B cell (primary cell): Measurements from ENCODE around the gene EXD3.

Experiments used
- EZH2 ChIP-seq: IDR thresholded peaks from 2 replicates; pipeline ENCODE4 v1.6.1; 2012; ENCODE audit warnings: borderline replicate concordance, low read depth, mild to moderate bottlenecking, moderate library complexity, low read length; ENCODE audit not compliant: insufficient read depth, poor library complexity, severe bottlenecking
- TF ChIP-seq, protein P1 (sequence below): fragments of 200-600 bp; IDR thresholded peaks from one replicate; pipeline ENCODE4 v1.8.0; 2022; ENCODE audit warnings: antibody characterized with exemption, mild to moderate bottlenecking

DNA sequence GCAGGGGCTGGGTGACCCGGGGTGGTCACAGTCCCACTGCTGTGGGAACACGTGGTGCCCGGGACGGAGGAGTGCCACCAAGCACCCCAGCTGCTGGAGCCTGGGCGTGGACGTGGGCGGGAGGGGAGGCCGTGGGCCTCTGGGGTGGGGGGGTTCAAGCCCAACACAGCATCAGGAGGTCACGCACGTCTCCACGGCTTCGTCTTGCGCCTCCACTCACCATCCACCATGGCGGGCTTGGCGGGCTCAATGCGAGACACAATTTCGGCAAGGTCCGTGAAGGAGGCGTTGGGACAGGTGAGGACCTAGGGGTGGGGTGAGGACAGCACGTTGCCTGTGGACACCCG is 38.3 kb upstream of the EXD3 start:
- TF ChIP-seq, protein P1, sequence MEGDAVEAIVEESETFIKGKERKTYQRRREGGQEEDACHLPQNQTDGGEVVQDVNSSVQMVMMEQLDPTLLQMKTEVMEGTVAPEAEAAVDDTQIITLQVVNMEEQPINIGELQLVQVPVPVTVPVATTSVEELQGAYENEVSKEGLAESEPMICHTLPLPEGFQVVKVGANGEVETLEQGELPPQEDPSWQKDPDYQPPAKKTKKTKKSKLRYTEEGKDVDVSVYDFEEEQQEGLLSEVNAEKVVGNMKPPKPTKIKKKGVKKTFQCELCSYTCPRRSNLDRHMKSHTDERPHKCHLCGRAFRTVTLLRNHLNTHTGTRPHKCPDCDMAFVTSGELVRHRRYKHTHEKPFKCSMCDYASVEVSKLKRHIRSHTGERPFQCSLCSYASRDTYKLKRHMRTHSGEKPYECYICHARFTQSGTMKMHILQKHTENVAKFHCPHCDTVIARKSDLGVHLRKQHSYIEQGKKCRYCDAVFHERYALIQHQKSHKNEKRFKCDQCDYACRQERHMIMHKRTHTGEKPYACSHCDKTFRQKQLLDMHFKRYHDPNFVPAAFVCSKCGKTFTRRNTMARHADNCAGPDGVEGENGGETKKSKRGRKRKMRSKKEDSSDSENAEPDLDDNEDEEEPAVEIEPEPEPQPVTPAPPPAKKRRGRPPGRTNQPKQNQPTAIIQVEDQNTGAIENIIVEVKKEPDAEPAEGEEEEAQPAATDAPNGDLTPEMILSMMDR = no peak
- TF ChIP-seq EZH2 = no peak
